Activated CD8-positive, alpha-beta T cell treated with anti-CD3 and anti-CD28 coated beads, Interleukin-2, amount 10 ng/mL, durations not matched to agents 7 days and 5 days (primary cell): ENCODE measurements around the gene OPA1. TPM values are rescaled to one million over a fixed set of nuclear protein-coding genes. Genes with fewer than 3 reads are reported as not detected.

Source experiments
- ATAC-seq: fragments of 150-1000 bp; cut with Tn5 transposase; one replicate; pipeline ENCODE4 v1.10.0; 2021; ENCODE audit warnings: moderate library complexity
- CTCF ChIA-PET: fragments of 350-600 bp; sonication (Branson Sonifier 250); formaldehyde crosslinking; loops from one replicate; lab custom pipeline; 2021; ENCODE audit warnings: antibody characterized with exemption; lab: Charles Lee
- POLR2A ChIA-PET: fragments of 350-600 bp; sonication (Branson Sonifier 250); formaldehyde crosslinking; loops from one replicate; lab custom pipeline; 2021; ENCODE audit warnings: antibody characterized with exemption; lab: Charles Lee
- DNase-seq: peaks from one replicate; pipeline ENCODE4 v3.0.0-alpha.2; 2020
- H3K27ac Mint-ChIP-seq: one replicate; pipeline ENCODE4 v1.8.0; 2021; ENCODE audit warnings: mild to moderate bottlenecking, mixed read lengths
- H3K27me3 Mint-ChIP-seq: one replicate; pipeline ENCODE4 v1.8.0; 2021; ENCODE audit warnings: low read depth, mixed read lengths
- H3K36me3 Mint-ChIP-seq: one replicate; pipeline ENCODE4 v1.8.0; 2021; ENCODE audit warnings: low read depth, mixed read lengths
- H3K4me1 Mint-ChIP-seq: one replicate; pipeline ENCODE4 v1.8.0; 2021; ENCODE audit warnings: low read depth, mixed read lengths
- H3K4me3 Mint-ChIP-seq: one replicate; pipeline ENCODE4 v1.8.0; 2021; ENCODE audit warnings: mild to moderate bottlenecking, mixed read lengths
- H3K9me3 Mint-ChIP-seq: one replicate; pipeline ENCODE4 v1.8.0; 2022; ENCODE audit warnings: mixed read lengths; ENCODE audit not compliant: insufficient read depth
- total RNA-seq, 2 experiments: library from RNA; stranded (reverse); gene quantifications; one replicate each; pipeline ENCODE4 v1.2.3, GENCODE V29; 2021

OPA1 gene
- total RNA-seq, 2 experiments from 2014 or later: 61.3 TPM

GRCh38 chr3:193621127-193621526 lies 28.1 kb downstream of the OPA1 start:
- POLR2A ChIA-PET: interaction anchor here (1.3 kb wide), 1 partner anchor 13 kb away, joined by 3 read pairs; no protein-coding TSS in a partner anchor
- ATAC-seq (no peak), DNase-seq (no peak)
- no peak overlapping the region for H3K27ac Mint-ChIP-seq
- CTCF ChIA-PET: no interaction called here
- H3K9me3 Mint-ChIP-seq: no peaks in the 10 kb centered on the region
- H3K27me3 Mint-ChIP-seq: no peaks in the 10 kb centered on the region
- peaks cover 42% of the 10 kb centered on the region for H3K36me3 Mint-ChIP-seq
- H3K4me3 Mint-ChIP-seq: no peak overlapping the region
- peaks cover 4% of the 10 kb centered on the region for H3K4me1 Mint-ChIP-seq

DNA sequence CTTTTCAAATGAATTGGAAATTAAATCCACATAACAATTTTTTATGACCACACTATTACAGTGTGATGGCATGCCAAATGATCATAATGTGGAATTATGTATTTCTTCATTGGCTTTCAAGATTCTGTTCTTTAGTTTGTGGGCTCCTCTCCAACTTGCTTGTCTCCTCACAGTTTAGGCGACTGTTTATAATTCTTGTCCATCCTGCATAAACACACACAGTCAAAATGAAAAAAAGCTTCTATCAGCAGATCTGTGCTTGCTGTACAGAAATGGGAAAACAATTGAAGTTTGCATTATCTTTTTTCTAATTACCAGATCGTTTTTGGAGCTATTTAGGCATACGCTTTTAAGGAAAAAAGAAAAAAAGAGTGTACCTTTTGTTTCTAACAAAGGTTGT lies 37.0 kb downstream of the OPA1 start:
- POLR2A ChIA-PET: no interaction called here
- Mint-ChIP-seq H3K4me1 (no peaks in the 10 kb centered on the region), H3K4me3 (no peak overlapping the region), H3K27me3 (no peaks in the 10 kb centered on the region), H3K9me3 (no peaks in the 10 kb centered on the region), H3K36me3 (peaks cover 9% of the 10 kb centered on the region), H3K27ac (no peak overlapping the region)
- no peak for DNase-seq
- CTCF ChIA-PET: no interaction called here
- no peak for ATAC-seq

- ChIA-PET CTCF (interaction anchor here (1.2 kb wide), 1 partner anchor 11 kb away, joined by 3 read pairs; no protein-coding TSS in a partner anchor), POLR2A (no interaction called here)
- no peak for DNase-seq
- no peak overlapping the region for H3K27ac Mint-ChIP-seq
- H3K4me3 Mint-ChIP-seq: no peak overlapping the region
- no peaks in the 10 kb centered on the region for H3K9me3 Mint-ChIP-seq
- no peak for ATAC-seq
- H3K4me1 Mint-ChIP-seq: no peaks in the 10 kb centered on the region
- H3K36me3 Mint-ChIP-seq: peaks cover 21% of the 10 kb centered on the region
- no peaks in the 10 kb centered on the region for H3K27me3 Mint-ChIP-seq
Observed at GRCh38 chr3:193637831-193638230, 44.8 kb downstream of the OPA1 start.

DNA sequence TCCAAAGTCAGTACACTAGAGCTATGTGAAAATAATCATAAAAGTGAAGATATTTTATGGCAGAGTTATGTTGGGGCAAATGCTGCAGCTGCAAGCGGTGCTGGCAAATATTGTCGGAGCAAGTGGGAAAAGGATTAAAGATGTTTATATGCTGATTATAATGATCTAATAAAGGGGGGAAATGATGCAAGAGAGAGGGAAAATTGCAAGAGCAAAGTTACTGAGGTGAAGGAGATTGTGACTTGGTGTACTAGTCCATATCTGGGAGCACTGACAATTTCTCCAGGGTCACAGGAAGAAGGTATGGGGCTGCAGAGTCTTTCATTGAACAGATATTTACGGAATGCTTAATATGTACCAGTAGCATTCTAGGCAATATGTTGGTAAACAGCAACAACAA lies 45.8 kb downstream of the OPA1 start:
- peaks cover 24% of the 10 kb centered on the region for H3K36me3 Mint-ChIP-seq
- no peak for DNase-seq
- ATAC-seq: no peak
- no peaks in the 10 kb centered on the region for H3K9me3 Mint-ChIP-seq
- H3K4me3 Mint-ChIP-seq: no peak overlapping the region
- ChIA-PET CTCF (no interaction called here), POLR2A (no interaction called here)
- H3K27me3 Mint-ChIP-seq: no peaks in the 10 kb centered on the region
- no peaks in the 10 kb centered on the region for H3K4me1 Mint-ChIP-seq
- no peak overlapping the region for H3K27ac Mint-ChIP-seq

GRCh38 chr3:193640165-193640715 lies 47.2 kb downstream of the OPA1 start:
- no peaks in the 10 kb centered on the region for H3K4me1 Mint-ChIP-seq
- H3K36me3 Mint-ChIP-seq: peaks cover 30% of the 10 kb centered on the region
- ATAC-seq: no peak
- DNase-seq: no peak
- no peaks in the 10 kb centered on the region for H3K27me3 Mint-ChIP-seq
- no peak overlapping the region for H3K4me3 Mint-ChIP-seq
- no peak overlapping the region for H3K27ac Mint-ChIP-seq
- CTCF ChIA-PET: interaction anchor here (2.4 to 2.5 kb wide), 2 partner anchors 23 to 25 kb away, joined by 7 to 9 read pairs; no protein-coding TSS in a partner anchor
- H3K9me3 Mint-ChIP-seq: no peaks in the 10 kb centered on the region
- POLR2A ChIA-PET: no interaction called here

DNA sequence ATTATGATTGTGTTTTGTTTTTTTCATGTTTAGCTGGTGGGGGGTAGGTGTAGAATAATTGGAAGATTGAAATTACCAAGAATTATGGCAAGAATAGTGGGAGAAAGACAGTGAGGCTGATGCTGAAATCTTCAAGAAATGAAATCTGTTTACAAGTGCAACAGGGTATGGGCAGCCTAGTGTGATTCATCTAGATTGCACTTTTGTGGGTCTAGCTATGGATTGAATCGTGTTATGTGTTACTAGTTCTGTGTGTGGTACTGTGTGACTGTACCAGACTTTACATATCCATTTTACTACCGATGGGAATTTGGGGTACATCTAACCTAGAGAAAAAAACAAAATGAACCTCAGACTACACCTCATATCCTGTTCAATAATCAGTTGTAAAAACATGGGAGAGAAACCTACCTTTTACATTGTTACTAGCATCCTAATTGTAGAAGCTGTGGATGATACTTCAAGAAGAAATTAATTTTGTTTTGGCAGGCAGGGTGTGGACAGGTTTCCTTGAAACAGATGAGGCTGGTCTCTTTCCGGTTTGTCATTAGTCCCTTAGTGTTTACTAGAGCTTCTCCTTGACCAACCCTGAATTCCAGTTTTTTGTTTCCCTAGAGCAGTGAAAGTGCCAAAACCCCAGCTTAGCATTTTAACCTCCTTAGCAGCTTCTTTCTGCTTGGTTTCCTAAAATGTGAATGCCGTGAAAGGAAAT lies 47.9 kb downstream of the OPA1 start:
- Mint-ChIP-seq H3K9me3 (no peaks in the 10 kb centered on the region), H3K4me1 (no peaks in the 10 kb centered on the region), H3K27ac (no peak overlapping the region), H3K27me3 (no peaks in the 10 kb centered on the region), H3K36me3 (peaks cover 30% of the 10 kb centered on the region), H3K4me3 (no peak overlapping the region)
- ChIA-PET POLR2A (no interaction called here), CTCF (interaction anchor here (1.4 to 2.5 kb wide), 3 partner anchors 9 to 25 kb away, joined by 3 to 9 read pairs (median 7); no protein-coding TSS in a partner anchor)
- ATAC-seq (no peak), DNase-seq (no peak)

- Mint-ChIP-seq H3K4me3 (no peak overlapping the region), H3K4me1 (no peaks in the 10 kb centered on the region), H3K27me3 (no peaks in the 10 kb centered on the region), H3K27ac (no peak overlapping the region), H3K36me3 (peaks cover 27% of the 10 kb centered on the region), H3K9me3 (no peaks in the 10 kb centered on the region)
- ATAC-seq: no peak
- POLR2A ChIA-PET: no interaction called here
- CTCF ChIA-PET: interaction anchor here (1.4 to 2.5 kb wide), 3 partner anchors 10 to 24 kb away, joined by 3 to 9 read pairs (median 7); no protein-coding TSS in a partner anchor
- no peak for DNase-seq
Observed at GRCh38 chr3:193641440-193641775, 48.4 kb downstream of the OPA1 start.

GRCh38 chr3:193645806-193646205 lies 52.8 kb downstream of the OPA1 start:
- no peak overlapping the region for H3K27ac Mint-ChIP-seq
- ATAC-seq: no peak
- H3K9me3 Mint-ChIP-seq: no peaks in the 10 kb centered on the region
- no peaks in the 10 kb centered on the region for H3K4me1 Mint-ChIP-seq
- no peak for DNase-seq
- H3K27me3 Mint-ChIP-seq: no peaks in the 10 kb centered on the region
- H3K4me3 Mint-ChIP-seq: no peak overlapping the region
- ChIA-PET POLR2A (no interaction called here), CTCF (interaction anchor here (1.4 kb wide), 1 partner anchor 21 kb away, joined by 5 read pairs; no protein-coding TSS in a partner anchor)
- peaks cover 41% of the 10 kb centered on the region for H3K36me3 Mint-ChIP-seq

- no peaks in the 10 kb centered on the region for H3K27me3 Mint-ChIP-seq
- H3K4me1 Mint-ChIP-seq: no peaks in the 10 kb centered on the region
- peaks cover 34% of the 10 kb centered on the region for H3K36me3 Mint-ChIP-seq
- POLR2A ChIA-PET: no interaction called here
- CTCF ChIA-PET: no interaction called here
- no peak overlapping the region for H3K4me3 Mint-ChIP-seq
- H3K9me3 Mint-ChIP-seq: no peaks in the 10 kb centered on the region
- no peak overlapping the region for H3K27ac Mint-ChIP-seq
- DNase-seq (no peak), ATAC-seq (no peak)
Observed at GRCh38 chr3:193648542-193649076, 55.6 kb downstream of the OPA1 start.

DNA sequence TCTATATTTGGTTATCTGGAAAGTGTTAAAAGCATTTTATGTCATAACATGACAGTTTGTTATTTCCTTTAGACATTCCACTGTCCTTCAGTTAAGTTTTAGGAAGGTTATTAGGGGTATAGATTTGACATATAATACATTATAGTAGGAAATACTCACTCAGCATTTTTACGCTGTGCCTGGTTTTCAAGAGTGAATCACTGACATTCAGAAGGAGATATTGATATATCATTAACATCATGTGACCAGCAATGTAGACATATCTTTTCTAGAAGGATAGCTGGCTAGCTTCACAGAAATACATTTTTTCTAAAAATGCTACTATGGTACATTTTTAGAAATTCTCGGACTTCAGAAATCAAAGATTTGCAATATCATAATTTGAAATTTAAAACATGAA lies 57.6 kb downstream of the OPA1 start:
- H3K4me3 Mint-ChIP-seq: no peak overlapping the region
- H3K27ac Mint-ChIP-seq: no peak overlapping the region

DNA sequence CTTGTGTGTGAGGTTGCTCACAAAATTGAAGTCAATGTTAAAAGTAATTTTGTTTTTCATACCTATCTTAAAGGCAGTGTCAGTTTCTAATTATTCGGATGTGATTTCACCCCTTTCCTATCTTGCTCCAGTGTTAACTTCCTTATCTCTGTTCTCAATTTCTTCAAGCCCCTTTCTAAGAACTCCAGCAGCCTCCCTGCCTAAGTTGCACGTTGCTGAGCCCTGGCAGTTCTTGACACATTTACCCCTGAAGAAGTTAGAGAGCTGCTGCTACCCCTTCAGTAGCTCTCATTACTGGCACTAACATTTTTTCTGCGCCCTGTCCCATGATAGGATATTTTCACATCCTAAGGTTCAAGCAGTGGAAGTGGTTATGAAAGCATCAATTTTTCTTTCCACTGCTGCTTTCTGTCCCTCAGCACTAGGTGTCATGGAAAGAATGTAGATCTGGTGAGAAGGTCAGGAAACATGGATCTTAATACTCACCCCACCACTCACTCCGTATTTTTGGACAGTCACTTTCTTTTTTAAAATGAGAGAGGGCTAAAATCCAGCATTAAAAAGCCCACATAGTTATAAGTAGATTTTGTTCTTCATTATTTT lies 62.9 kb downstream of the OPA1 start:
- CTCF ChIA-PET: interaction anchor here (2.6 kb wide), 1 partner anchor 10 kb away, joined by 14 read pairs; no protein-coding TSS in a partner anchor

More for the DNA sequence above, 57.6 kb downstream of the OPA1 start:
- no peaks in the 10 kb centered on the region for H3K9me3 Mint-ChIP-seq
- H3K27me3 Mint-ChIP-seq: no peaks in the 10 kb centered on the region
- DNase-seq (no peak), ATAC-seq (no peak)
- peaks cover 25% of the 10 kb centered on the region for H3K36me3 Mint-ChIP-seq
- ChIA-PET POLR2A (no interaction called here), CTCF (no interaction called here)
- H3K4me1 Mint-ChIP-seq: no peaks in the 10 kb centered on the region

DNA sequence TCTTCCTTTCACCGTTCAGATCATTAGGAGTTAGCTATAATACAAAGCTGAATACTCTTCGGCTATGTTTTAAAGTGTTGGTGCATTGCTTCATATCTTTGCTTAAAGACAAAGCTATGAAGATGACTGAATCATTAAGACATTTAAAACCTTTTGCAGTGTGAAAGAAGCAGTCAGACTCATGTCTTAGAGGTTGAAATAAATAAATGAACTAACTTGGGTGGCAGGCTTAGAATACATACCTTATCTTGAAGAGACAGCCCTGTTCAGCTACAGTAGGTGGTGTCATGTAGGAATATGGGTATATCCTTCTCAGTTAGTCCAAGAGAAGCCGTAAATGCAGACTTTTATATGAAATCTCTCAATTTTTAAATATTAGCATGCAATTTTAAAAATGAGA lies 63.4 kb downstream of the OPA1 start:
- ATAC-seq (no peak), DNase-seq (no peak)
- H3K27ac Mint-ChIP-seq: peak overlapping the region; percentile 25
- no peaks in the 10 kb centered on the region for H3K27me3 Mint-ChIP-seq
- no peaks in the 10 kb centered on the region for H3K4me1 Mint-ChIP-seq
- ChIA-PET POLR2A (no interaction called here), CTCF (interaction anchor here (2.6 kb wide), 1 partner anchor 10 kb away, joined by 14 read pairs; no protein-coding TSS in a partner anchor)
- peaks cover 33% of the 10 kb centered on the region for H3K36me3 Mint-ChIP-seq
- H3K9me3 Mint-ChIP-seq: no peaks in the 10 kb centered on the region
- H3K4me3 Mint-ChIP-seq: no peak overlapping the region

More for the DNA sequence above, 62.9 kb downstream of the OPA1 start:
- POLR2A ChIA-PET: no interaction called here
- H3K4me3 Mint-ChIP-seq: no peak overlapping the region
- peak overlapping the region; percentile 25 for H3K27ac Mint-ChIP-seq
- H3K9me3 Mint-ChIP-seq: no peaks in the 10 kb centered on the region
- H3K36me3 Mint-ChIP-seq: peaks cover 30% of the 10 kb centered on the region
- no peak for DNase-seq
- no peak for ATAC-seq
- no peaks in the 10 kb centered on the region for H3K27me3 Mint-ChIP-seq
- no peaks in the 10 kb centered on the region for H3K4me1 Mint-ChIP-seq
